Osteocyte (in vitro differentiated cells): ENCODE results near the gene TCTN1. TPM values are rescaled to one million over a fixed set of nuclear protein-coding genes. Genes with fewer than 3 reads are reported as not detected.

Experiments
- DNase-seq: peaks from one replicate; pipeline ENCODE4 v3.0.0; 2021; ENCODE audit warnings: mixed read lengths; ENCODE audit not compliant: unreplicated experiment; ENCODE audit errors: extremely low spot score
- H3K27ac Mint-ChIP-seq: one replicate; pipeline ENCODE4 v1.8.0; 2021; ENCODE audit warnings: mild to moderate bottlenecking, mixed read lengths; ENCODE audit not compliant: unreplicated experiment
- H3K27me3 Mint-ChIP-seq: one replicate; pipeline ENCODE4 v1.8.0; 2021; ENCODE audit warnings: mixed read lengths; ENCODE audit not compliant: unreplicated experiment
- H3K36me3 Mint-ChIP-seq: one replicate; pipeline ENCODE4 v1.8.0; 2021; ENCODE audit warnings: mixed read lengths; ENCODE audit not compliant: unreplicated experiment
- H3K4me1 Mint-ChIP-seq: one replicate; pipeline ENCODE4 v1.8.0; 2021; ENCODE audit warnings: mixed read lengths; ENCODE audit not compliant: unreplicated experiment
- H3K4me3 Mint-ChIP-seq: one replicate; pipeline ENCODE4 v1.8.0; 2021; ENCODE audit warnings: mild to moderate bottlenecking, moderate library complexity, mixed read lengths; ENCODE audit not compliant: unreplicated experiment
- H3K9me3 Mint-ChIP-seq: one replicate; pipeline ENCODE4 v1.8.0; 2021; ENCODE audit warnings: mixed read lengths; ENCODE audit not compliant: unreplicated experiment
- CTCF ChIP-seq: fragments of 200-600 bp; sonication (generic); IDR thresholded peaks from 2 replicates; pipeline ENCODE4 v1.5.0; 2021; ENCODE audit warnings: antibody characterized with exemption, mild to moderate bottlenecking, moderate library complexity
- total RNA-seq: library from RNA; stranded (reverse); gene quantifications from 2 replicates; pipeline ENCODE4 v1.2.1, GENCODE V29; 2021

Gene TCTN1
- total RNA-seq, 1 donor from 2014 or later = 49.5 TPM

DNA sequence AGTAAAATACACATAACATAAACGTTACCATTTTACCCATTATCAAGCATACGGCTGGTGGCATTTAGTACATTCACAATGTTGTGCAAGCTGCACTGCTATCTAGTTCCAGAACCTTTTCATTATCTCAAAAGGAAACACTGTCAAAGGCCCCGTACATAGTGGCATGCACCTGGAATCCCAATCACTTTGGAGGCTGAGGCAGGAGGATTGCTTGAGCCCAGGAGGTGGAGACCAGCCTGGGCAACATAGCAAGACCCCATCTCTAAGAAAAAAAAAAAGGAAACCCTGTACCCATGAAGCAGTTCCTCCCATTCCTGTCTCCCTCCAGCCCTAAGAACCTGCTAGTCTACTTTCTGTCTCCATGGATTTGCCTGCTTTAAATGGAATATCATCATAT is 82.4 kb downstream of the TCTN1 start:
- Mint-ChIP-seq H3K36me3 (no peaks in the 10 kb centered on the region), H3K27me3 (no peaks in the 10 kb centered on the region), H3K27ac (no peak overlapping the region), H3K4me3 (no peak overlapping the region), H3K4me1 (no peaks in the 10 kb centered on the region), H3K9me3 (no peaks in the 10 kb centered on the region)
- TF ChIP-seq CTCF = no peak
- no peak for DNase-seq

DNA sequence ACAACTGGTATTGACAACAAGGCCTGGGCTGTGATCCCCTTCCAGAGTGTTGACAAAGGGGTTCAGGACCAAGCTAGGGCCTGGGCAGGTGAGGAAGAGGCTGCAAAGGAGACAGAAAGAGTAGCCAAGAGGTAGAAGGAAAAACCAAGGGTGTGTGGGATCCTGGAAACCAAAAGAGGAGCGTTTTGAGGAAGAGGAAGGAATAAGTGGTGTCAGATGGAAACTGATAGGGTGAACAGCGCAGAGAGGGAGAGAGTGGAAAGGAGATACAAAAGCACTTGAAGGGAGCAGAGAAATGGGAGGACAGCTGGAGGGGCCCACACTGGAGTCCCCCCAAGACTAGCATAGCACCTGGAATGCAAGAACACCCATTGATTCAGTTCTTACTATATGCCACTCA is 83.3 kb downstream of the TCTN1 start:
- no peak for TF ChIP-seq CTCF
- Mint-ChIP-seq H3K36me3 (no peaks in the 10 kb centered on the region), H3K27ac (no peak overlapping the region), H3K9me3 (no peaks in the 10 kb centered on the region), H3K4me1 (no peaks in the 10 kb centered on the region), H3K4me3 (no peak overlapping the region), H3K27me3 (no peaks in the 10 kb centered on the region)
- DNase-seq = no peak

- Mint-ChIP-seq H3K36me3 (no peaks in the 10 kb centered on the region), H3K27ac (no peak overlapping the region), H3K27me3 (no peaks in the 10 kb centered on the region), H3K4me3 (no peak overlapping the region), H3K4me1 (no peaks in the 10 kb centered on the region), H3K9me3 (no peaks in the 10 kb centered on the region)
- peak; percentile 62 for TF ChIP-seq CTCF
- no peak for DNase-seq
Measured at GRCh38 chr12:110698171-110698902, 84.4 kb downstream of the TCTN1 start.

Other genes with a start within 250 kb of the TCTN1 start
- gene ANAPC7, start 210.4 kb upstream of the TCTN1 start, total RNA-seq = 47.9 and 48.8 TPM in 2 replicates
- 194 and 221 TPM in 2 replicates for gene ARPC3, start 163.8 kb upstream of the TCTN1 start, total RNA-seq
- gene GPN3, start 145.9 kb upstream of the TCTN1 start, total RNA-seq = 16.4 and 18.9 TPM in 2 replicates
- 8.3 and 8.4 TPM in 2 replicates for gene FAM216A, start 145.3 kb upstream of the TCTN1 start, total RNA-seq
- gene VPS29, start 112.0 kb upstream of the TCTN1 start, total RNA-seq = 73.5 and 75.8 TPM in 2 replicates
- gene RAD9B, start 111.8 kb upstream of the TCTN1 start, total RNA-seq = 0.44 and 0.64 TPM in 2 replicates
- gene PPTC7, start 30.8 kb upstream of the TCTN1 start, total RNA-seq = 13.3 and 14.4 TPM in 2 replicates
- 0.76 and 0.94 TPM in 2 replicates for gene HVCN1, start 75.0 kb downstream of the TCTN1 start, total RNA-seq
- 99.0 and 102 TPM in 2 replicates for gene PPP1CC, start 128.8 kb downstream of the TCTN1 start, total RNA-seq
- gene CCDC63, start 232.9 kb downstream of the TCTN1 start, total RNA-seq = not detected in 2 replicates